ENCODE measurements around the gene NR2F2.
A peak's percentile ranks its signal among the peaks of the same experiment; 100 is the strongest.

NR2F2 gene

DNA sequence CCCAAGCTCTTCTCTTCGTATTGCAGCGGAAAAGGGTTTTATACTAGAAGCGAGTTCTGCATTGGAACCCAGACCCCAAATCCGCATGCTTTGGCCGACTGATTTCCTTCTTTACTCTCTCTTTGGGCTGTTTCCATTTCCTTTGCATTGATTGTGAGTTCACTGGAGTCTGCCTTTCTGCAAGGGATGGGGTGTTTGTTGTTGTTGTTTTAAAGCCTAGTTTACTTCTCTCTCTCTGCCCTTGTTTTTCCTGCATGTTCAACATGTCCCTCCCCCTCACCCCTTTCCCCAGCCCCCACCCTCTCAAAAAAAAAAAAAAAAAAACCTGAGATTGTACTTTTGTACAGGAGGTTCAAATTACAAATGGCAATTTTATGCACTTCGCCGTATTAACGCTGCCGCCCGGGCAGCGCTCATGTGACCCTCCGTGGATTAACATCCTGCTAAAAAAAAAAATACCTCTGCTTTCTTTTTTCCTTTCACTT, 2.2 kb downstream of the NR2F2 start:
- H3K4me3 ChIP-seq (ENCODE audit: low read depth, low read length), result peak overlapping the region; percentile 96
- POLR2A ChIA-PET, result interaction anchor here (0.9 to 1.0 kb wide), 2 partner anchors 8 to 285 kb away, joined by 3 to 6 read pairs; no protein-coding TSS in a partner anchor
- CTCF ChIA-PET, result interaction anchor here (0.8 to 1.7 kb wide), 3 partner anchors 8 to 57 kb away, joined by 3 to 7 read pairs (median 3); no protein-coding TSS in a partner anchor
- TF ChIP-seq, protein P1, sequence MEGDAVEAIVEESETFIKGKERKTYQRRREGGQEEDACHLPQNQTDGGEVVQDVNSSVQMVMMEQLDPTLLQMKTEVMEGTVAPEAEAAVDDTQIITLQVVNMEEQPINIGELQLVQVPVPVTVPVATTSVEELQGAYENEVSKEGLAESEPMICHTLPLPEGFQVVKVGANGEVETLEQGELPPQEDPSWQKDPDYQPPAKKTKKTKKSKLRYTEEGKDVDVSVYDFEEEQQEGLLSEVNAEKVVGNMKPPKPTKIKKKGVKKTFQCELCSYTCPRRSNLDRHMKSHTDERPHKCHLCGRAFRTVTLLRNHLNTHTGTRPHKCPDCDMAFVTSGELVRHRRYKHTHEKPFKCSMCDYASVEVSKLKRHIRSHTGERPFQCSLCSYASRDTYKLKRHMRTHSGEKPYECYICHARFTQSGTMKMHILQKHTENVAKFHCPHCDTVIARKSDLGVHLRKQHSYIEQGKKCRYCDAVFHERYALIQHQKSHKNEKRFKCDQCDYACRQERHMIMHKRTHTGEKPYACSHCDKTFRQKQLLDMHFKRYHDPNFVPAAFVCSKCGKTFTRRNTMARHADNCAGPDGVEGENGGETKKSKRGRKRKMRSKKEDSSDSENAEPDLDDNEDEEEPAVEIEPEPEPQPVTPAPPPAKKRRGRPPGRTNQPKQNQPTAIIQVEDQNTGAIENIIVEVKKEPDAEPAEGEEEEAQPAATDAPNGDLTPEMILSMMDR (IDR thresholded peaks at IDR 0.05; ENCODE audit: insufficient read depth, low read length, missing control alignments), result no peak
- no peak for DNase-seq (ENCODE audit: low read depth, low spot score)

DNA sequence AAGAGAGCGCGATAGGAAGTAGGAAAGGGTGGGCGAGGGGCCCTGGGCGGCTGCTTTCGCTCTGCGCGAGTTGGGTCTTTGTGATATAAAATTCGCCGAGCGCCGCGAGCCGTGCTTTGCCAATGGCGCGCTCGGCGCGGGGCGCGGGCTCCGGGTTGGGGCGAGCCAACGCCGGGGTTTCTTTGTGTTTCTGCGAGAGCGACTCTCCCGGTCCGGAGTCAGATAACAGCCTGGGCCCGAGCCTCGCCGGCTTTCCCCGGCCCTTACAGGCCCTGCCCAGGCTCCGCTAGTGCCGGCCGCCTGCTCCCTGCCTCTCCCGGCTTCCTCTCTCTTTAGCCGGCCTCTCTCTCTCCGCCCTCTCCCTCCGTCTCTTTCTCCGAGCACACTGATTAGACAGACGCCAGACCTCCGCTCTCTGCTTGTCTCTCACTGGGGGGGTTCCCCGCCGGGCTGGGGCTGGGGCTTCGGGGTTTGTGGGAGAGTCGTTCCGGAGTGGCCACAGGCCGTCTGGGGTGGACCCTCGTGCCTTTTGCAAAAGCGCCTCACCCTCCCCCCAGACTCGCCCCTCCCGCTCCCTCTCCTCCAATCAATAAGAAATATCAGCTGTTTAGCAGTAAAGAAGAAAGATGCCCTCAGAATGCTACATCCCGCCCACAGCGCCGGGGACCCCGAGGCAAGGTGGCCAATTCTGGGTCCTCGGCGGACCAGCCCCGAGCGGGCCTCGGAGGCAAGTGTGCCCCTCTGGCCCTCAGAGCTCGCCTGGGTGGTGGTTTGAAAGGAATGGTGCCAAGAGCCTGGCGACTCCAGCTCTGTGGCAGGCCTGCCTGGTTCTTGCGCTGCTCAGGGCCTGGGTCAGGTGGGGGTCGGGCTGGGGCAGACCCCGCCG, 2.9 kb downstream of the NR2F2 start:
- POLR2A ChIA-PET, result interaction anchor here (0.9 kb wide), 1 partner anchor 286 kb away, joined by 6 read pairs; no protein-coding TSS in a partner anchor
- H3K4me3 ChIP-seq (ENCODE audit: low read depth, low read length), result peak overlapping the region; percentile 96
- CTCF ChIA-PET, result interaction anchor here (1.1 to 4.5 kb wide), 3 partner anchors 9 to 22 kb away, joined by 6 to 45 read pairs (median 20); no protein-coding TSS in a partner anchor
- DNase-seq (ENCODE audit: low read depth, low spot score), result no peak
- TF ChIP-seq, protein P1 (IDR thresholded peaks at IDR 0.05; ENCODE audit: insufficient read depth, low read length, missing control alignments), result no peak

DNA sequence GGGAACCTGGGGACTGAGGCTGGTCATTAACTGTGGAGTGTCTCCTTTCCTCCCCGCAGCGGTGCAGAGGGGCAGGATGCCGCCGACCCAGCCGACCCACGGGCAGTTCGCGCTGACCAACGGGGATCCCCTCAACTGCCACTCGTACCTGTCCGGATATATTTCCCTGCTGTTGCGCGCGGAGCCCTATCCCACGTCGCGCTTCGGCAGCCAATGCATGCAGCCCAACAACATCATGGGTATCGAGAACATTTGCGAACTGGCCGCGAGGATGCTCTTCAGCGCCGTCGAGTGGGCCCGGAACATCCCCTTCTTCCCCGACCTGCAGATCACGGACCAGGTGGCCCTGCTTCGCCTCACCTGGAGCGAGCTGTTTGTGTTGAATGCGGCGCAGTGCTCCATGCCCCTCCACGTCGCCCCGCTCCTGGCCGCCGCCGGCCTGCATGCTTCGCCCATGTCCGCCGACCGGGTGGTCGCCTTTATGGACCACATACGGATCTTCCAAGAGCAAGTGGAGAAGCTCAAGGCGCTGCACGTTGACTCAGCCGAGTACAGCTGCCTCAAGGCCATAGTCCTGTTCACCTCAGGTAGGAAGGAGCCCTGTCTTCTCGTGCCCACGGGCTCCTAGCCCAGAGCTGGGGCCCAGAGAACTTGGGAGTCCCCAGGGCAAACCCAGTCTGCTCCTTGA, 3.7 kb downstream of the NR2F2 start:
- H3K4me3 ChIP-seq (ENCODE audit: low read depth, low read length), result peak overlapping the region; percentile 96
- ChIA-PET CTCF (interaction anchor here (1.1 to 4.5 kb wide), 4 partner anchors 9 to 1029 kb away, joined by 3 to 45 read pairs (median 13); no protein-coding TSS in a partner anchor), POLR2A (no interaction called here)
- TF ChIP-seq, protein P1 (IDR thresholded peaks at IDR 0.05; ENCODE audit: insufficient read depth, low read length, missing control alignments), result no peak
- DNase-seq (ENCODE audit: low read depth, low spot score), result no peak

DNA sequence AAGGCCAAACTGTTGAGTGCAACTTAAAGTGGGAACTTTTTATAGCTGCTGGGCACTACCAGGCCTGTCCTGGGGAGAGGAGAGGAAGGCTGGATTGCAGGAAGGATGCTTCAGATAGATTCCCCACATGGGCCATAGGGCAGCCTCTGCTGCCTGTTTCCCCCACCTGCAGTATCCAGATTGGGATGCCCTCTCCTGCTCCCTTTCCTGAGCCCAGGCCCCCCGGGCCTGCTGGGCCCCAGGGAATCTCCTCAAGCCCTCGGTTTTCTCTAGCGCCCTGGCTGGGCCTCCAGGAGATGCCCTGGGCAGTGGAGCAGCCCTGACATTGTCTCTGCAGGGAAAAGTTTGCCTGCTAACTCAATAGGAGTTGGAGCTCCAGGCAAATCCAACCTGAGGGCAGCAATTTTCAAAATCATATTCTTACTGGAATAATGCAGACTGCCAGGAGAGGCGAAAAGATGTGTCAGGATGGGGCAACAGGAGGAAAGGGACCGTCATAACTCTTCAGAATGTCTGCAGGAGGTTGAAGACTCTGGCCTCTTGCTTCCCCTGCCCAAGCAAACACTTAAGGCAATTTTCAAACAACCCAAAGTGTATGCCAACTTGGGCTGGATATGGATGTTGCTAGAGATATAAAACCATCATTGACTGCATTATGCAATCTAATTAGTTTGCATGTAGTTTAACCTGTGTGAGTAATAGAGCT, 4.4 kb downstream of the NR2F2 start:
- TF ChIP-seq, protein P1 (IDR thresholded peaks at IDR 0.05; ENCODE audit: insufficient read depth, low read length, missing control alignments), result no peak
- CTCF ChIA-PET, result interaction anchor here (1.0 to 4.5 kb wide), 6 partner anchors 8 to 1030 kb away, joined by 3 to 45 read pairs (median 14); no protein-coding TSS in a partner anchor
- peak overlapping the region; percentile 96 for H3K4me3 ChIP-seq (ENCODE audit: low read depth, low read length)
- DNase-seq (ENCODE audit: low read depth, low spot score), result no peak
- POLR2A ChIA-PET, result interaction anchor here (1.1 to 1.3 kb wide), 3 partner anchors 9 to 1068 kb away, joined by 3 read pairs; no protein-coding TSS in a partner anchor

DNA sequence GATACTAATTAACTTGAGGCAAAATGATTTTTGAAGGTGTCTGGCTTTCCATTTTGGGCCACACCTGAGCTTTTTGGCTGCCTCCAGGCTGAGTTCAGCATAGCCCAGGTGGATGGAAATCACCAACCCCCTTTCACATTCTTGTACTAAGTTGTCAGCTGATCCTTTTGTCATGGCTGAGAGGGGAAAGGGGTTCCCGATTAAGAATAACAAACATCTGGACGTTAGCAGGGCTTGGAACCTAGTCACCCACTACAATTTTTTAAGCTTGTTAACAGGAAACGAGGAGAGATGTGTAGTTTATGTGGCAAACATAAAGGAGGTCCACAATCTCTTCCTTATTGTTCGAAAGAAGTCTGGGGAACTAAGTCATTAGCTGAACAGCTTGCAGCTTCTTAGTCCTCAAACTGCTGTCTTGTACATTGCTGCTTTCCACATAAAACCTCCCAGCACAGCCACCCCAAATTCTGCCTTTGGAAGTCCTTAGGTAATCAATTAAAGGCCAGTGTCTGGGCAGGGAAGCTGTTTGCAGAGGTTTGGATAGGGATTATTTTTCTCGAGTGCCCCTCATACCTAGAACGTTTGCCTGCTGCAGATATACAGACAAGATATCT, 5.0 kb downstream of the NR2F2 start:
- no peak for DNase-seq (ENCODE audit: low read depth, low spot score)
- ChIA-PET POLR2A (interaction anchor here (1.1 to 1.3 kb wide), 3 partner anchors 10 to 1069 kb away, joined by 3 read pairs; no protein-coding TSS in a partner anchor), CTCF (interaction anchor here (1.0 to 4.5 kb wide), 6 partner anchors 9 to 1031 kb away, joined by 3 to 45 read pairs (median 14); no protein-coding TSS in a partner anchor)
- TF ChIP-seq, protein P1 (IDR thresholded peaks at IDR 0.05; ENCODE audit: insufficient read depth, low read length, missing control alignments), result no peak
- H3K4me3 ChIP-seq (ENCODE audit: low read depth, low read length), result peak overlapping the region; percentile 96
